ENCODE data around the gene NPFFR1.

Gene NPFFR1

DNA sequence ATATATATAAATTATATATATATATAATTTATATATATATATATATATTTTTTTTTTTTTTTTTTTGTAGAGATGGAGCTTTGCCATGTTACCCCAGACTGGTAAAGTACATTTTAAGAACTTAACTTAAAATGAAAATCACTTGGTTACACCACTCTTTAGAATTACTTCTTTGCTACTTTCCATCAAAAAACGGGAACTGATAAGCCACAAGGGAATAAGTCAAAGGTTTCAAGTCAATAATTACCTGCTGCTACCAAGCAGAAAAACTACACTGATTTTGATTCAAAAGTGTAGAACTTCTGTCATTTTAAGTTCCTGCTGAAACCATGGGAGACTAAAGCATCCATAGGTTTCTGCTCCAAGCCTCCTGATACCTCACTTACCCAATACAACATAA lies 62.8 kb downstream of the NPFFR1 start:
- no peak for DNase-seq

DNA sequence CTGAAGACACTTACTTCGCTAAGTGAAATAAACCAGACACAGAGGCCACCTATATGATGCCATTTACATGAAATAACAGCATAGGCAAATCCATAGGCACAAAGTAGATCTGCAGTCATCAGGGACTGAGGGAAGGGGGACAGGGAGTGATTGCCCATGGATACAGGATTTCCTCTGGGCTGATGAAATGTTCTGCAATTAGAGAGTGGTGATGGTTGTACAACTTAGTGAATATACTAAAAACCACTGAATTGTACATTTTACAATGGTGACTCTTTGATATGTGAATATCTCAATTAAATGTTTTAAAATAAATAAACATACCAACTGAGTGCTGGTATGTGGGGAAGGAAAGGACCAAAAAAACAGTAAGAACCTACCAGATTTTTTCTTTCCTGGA lies 70.9 kb downstream of the NPFFR1 start:
- peak; percentile 56 for DNase-seq

DNA sequence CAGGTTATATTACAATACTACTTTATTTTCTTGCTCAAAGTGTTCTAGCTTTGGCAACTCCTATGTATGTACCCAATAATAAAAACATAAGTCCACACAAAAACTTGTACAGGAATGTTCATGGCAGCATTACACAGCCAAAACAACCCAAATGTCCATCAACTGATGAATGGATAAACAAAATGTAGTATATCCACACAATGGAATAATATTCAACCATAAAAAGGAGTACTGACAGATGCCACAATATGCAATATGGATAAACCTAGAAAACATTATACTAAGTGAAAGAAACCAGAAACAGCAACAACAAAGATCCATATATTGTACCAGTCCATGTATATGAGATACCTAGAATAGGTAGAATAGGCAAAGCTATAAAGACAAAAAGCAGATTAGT lies 71.5 kb downstream of the NPFFR1 start:
- DNase-seq: no peak

DNA sequence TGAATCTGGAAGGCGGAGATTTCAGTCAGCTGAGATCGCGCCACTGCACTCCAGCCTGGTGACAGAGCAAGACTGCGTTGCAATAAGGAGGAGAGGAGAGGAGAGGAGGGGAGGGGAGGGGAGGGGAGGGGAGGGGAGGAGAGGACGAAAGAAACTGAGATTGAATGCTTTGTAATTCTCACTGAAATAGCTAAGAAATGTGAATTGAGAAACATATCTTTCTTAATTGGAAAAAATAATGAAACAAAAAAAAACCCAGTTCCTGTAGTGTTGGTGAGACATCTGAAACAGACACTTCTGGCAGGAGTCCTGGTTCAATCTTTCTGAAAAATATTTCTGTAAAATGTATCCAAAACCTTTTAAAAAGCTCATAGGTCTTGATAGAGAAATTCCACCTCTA lies 77.0 kb downstream of the NPFFR1 start:
- no peak for DNase-seq

DNA sequence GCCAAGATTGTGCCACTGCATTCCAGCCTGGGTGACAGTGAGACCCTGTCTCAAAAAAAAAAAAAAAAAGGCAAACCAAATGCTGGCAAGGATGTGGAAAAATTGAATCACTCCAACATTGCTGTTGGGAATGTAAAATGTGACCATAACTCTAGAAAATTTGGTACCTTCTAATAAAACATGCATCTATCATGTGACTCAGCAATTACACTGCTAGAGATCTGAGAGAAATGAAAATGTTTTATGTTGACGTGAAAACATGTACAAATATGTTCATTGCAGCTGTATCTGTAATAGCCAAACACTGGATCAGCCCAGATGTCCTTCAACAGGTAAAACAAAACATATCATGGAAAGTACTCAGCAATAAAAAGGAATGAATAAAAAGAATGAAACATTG lies 82.7 kb downstream of the NPFFR1 start:
- peak; percentile 42 for DNase-seq

DNA sequence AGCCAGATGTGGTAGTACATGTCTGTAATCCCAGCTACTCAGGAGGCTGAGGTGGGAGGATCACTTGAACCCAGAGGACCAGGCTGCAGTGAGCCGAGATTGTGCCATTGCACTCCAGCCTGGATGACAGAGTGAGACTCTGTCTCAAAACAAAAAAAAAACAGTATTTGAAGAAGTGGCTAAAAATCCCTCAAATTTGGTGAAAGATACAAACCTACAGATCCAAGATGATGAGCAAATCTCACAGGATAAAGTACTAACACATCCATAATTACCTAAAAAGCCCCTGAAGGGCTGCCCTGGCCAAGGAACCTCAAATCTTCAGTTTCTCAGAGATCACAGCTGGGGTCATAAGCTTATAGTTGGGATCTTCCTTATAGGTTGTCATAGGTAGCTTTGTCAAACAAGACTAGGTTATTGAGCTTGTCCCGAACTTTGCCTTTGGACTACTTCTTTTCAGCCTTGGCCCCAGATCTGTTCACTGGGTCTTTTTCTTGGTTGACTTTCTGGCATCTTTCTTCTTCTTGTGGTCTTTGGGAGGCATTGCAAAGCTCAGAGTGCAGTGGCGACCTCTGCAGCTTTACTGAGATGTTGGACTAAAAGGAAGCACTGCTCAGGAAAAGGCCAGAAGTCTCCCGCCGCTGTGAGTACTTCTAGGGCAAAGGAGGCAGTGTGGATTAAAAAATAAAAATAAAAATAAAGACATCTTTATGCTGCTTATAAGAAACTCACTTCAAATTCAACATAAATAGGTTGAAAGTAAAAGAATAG lies 84.9 kb downstream of the NPFFR1 start:
- DNase-seq: no peak

Data from fibroblast of skin of back (primary cell).